ENCODE measurements around the gene PRSS27. TPM values are rescaled to one million over a fixed set of nuclear protein-coding genes. Genes with fewer than 3 reads are reported as not detected.
"Not testable (repeated sequence)": the region's sequence is repeated elsewhere in the genome, so short reads cannot be mapped to it uniquely, and the experiment has no call there.

Gene PRSS27
- total and polyA plus RNA-seq, 11 donors, result 0.19 to 1.3 (median 0.39) TPM; not detected in 3

- intact Hi-C loops (cut with DNase I), result loop anchor here in 1 of 10 donors (10.0 kb wide), 1 partner anchor 56 kb away; the partner anchor contains the start of gene SRRM2
- Histone ChIP-seq H3K27ac (peak overlapping the region in 1 of 12 donors; percentile 42), H3K27me3 (no peaks in the 10 kb centered on the region), H3K4me3 (no peak overlapping the region), H3K4me1 (peaks cover 0 to 13% (median 9%) of the 10 kb centered on the region in 12 donors), H3K9me3 (no peaks in the 10 kb centered on the region), H3K36me3 (peaks cover 0 to 76% (median 63%) of the 10 kb centered on the region in 9 donors)
- 81 to 88% (median 87%) methylated on average over 31 to 32 of the region's 32 CpGs for WGBS, 4 donors
- DNase-seq (no peak), ATAC-seq (peak in 1 of 4 donors; percentile 17)
- no peak for TF ChIP-seq CTCF (IDR thresholded peaks at IDR 0.05)
- no peak for TF ChIP-seq POLR2A (IDR thresholded peaks at IDR 0.05)
Measured at GRCh38 chr16:2698965-2699750, 20.9 kb downstream of the PRSS27 start.

GRCh38 chr16:2698103-2698870 is 21.7 kb downstream of the PRSS27 start:
- Histone ChIP-seq H3K27ac (no peak overlapping the region), H3K36me3 (peaks cover 0 to 68% (median 59%) of the 10 kb centered on the region in 9 donors), H3K9me3 (no peaks in the 10 kb centered on the region), H3K4me1 (peaks cover 0 to 9% (median 4%) of the 10 kb centered on the region in 12 donors), H3K27me3 (no peaks in the 10 kb centered on the region), H3K4me3 (no peak overlapping the region)
- ATAC-seq (no peak), DNase-seq (no peak)
- WGBS, 4 donors, result 92 to 96% (median 95%) methylated on average over 23 to 28 of the region's 28 CpGs
- TF ChIP-seq CTCF (IDR thresholded peaks at IDR 0.05) (no peak), POLR2A (IDR thresholded peaks at IDR 0.05) (no peak)
- intact Hi-C loops (cut with DNase I), result loop anchor here in 1 of 10 donors (10.0 kb wide), 1 partner anchor 57 kb away; the partner anchor contains the start of gene SRRM2

GRCh38 chr16:2697401-2697948 is 22.5 kb downstream of the PRSS27 start:
- no peaks in the 10 kb centered on the region for H3K9me3 ChIP-seq
- no peak for TF ChIP-seq CTCF (IDR thresholded peaks at IDR 0.05)
- no peak overlapping the region for H3K27ac ChIP-seq
- DNase-seq, result peak in 1 of 5 donors; percentile 24
- no peak overlapping the region for H3K4me3 ChIP-seq
- peaks cover 0 to 12% (median 10%) of the 10 kb centered on the region in 12 donors for H3K4me1 ChIP-seq
- ATAC-seq, result no peak
- H3K36me3 ChIP-seq, result peaks cover 0 to 63% (median 53%) of the 10 kb centered on the region in 9 donors
- H3K27me3 ChIP-seq, result no peaks in the 10 kb centered on the region
- WGBS, 4 donors, result 90 to 94% (median 92%) methylated on average over 15 to 17 of the region's 17 CpGs
- intact Hi-C loops (cut with DNase I), result loop anchor here in 1 of 10 donors (10.0 kb wide), 1 partner anchor 57 kb away; the partner anchor contains the start of gene SRRM2

GRCh38 chr16:2696601-2697250 is 23.3 kb downstream of the PRSS27 start:
- H3K27me3 ChIP-seq, H3K27ac ChIP-seq, H3K9me3 ChIP-seq, ATAC-seq, H3K4me3 ChIP-seq: not testable (repeated sequence)
- H3K4me1 ChIP-seq, result peaks cover 0 to 18% (median 15%) of the 10 kb centered on the region in 12 donors
- intact Hi-C loops (cut with DNase I), result loop anchor here in 1 of 10 donors (10.0 kb wide), 1 partner anchor 58 kb away; the partner anchor contains the start of gene SRRM2
- DNase-seq, result peak in 1 of 5 donors; percentile 64
- WGBS, 4 donors, result 92 to 94% (median 93%) methylated on average over 19 to 34 of the region's 37 CpGs
- peaks cover 0 to 63% (median 48%) of the 10 kb centered on the region in 9 donors for H3K36me3 ChIP-seq
